K562 (cell line): ENCODE measurements around the gene CSRNP3. TPM values are rescaled to one million over a fixed set of nuclear protein-coding genes. Genes with fewer than 3 reads are reported as not detected.

Experiments used
- ATAC-seq: fragments of 200-7000 bp; cut with Tn5 transposase; 3 replicates; pipeline ENCODE4 v1.9.1; 2020; ENCODE audit warnings: moderate library complexity
- BruUV-seq: library from RNA; stranded (reverse); fragments of 400-500 nt; replicated peaks from 2 replicates; lab custom pipeline; 2021; lab: Mats Ljungman, UMichigan
- CTCF ChIA-PET: fragments of 300-600 bp; formaldehyde crosslinking; extraction: SDS; loops from one replicate; lab custom pipeline; 2021; ENCODE audit warnings: low intra/inter-chr PET ratio; lab: Yijun Ruan, JAX
- POLR2A ChIA-PET: fragments of 300-600, 350-650 bp; sonication (Branson Sonifier 250); formaldehyde crosslinking; extraction: SDS; loops from one replicate; lab custom pipeline; 2021; ENCODE audit warnings: antibody characterized with exemption, inconsistent platforms; lab: Yijun Ruan, JAX
- DNase-seq, 4 experiments: peaks; one replicate each; pipeline versions ENCODE4 v3.0.0 to v3.0.0-alpha.2; 2011 to 2018; ENCODE audit warnings: low spot score in 3 of 4, mixed read lengths in 3 of 4; ENCODE audit errors: extremely low read depth in 1 of 4
- FAIRE-seq: peaks from 2 replicates; lab custom pipeline; 2011; peaks lifted over from hg19 to GRCh38; lab: Jason Lieb, UNC
- H2AFZ ChIP-seq: 2 replicates; pipeline ENCODE4 v1.6.0; 2011; ENCODE audit warnings: low read depth, low read length, control low read depth, inconsistent platforms
- H3K27ac ChIP-seq: fragments of 200-600 bp; 3 replicates; pipeline ENCODE4 v1.8.0; 2011; ENCODE audit warnings: low read depth, mild to moderate bottlenecking, control low read depth, inconsistent platforms, low read length, moderate library complexity, mixed read lengths; ENCODE audit errors: extremely low read depth
- H3K27me3 ChIP-seq, 2 experiments: fragments of 300-600 bp in 1 of 2; 2 replicates in 1 of 2; 3 replicates in 1 of 2; pipeline versions ENCODE4 v1.6.0 to v1.8.0; 2011; ENCODE audit warnings: inconsistent platforms in 2 of 2, low read length in 2 of 2, mild to moderate bottlenecking in 1 of 2, mixed read lengths in 1 of 2, moderate library complexity in 1 of 2; ENCODE audit not compliant: control insufficient read depth in 2 of 2, insufficient read depth in 2 of 2
- H3K36me3 ChIP-seq: fragments of 300-600 bp; 3 replicates; pipeline ENCODE4 v1.8.0; 2011; ENCODE audit warnings: mild to moderate bottlenecking, low read length, inconsistent platforms; ENCODE audit not compliant: control insufficient read depth, insufficient read depth
- H3K4me1 ChIP-seq, 2 experiments: fragments of 200-600 bp in 1 of 2; replicated peaks in 1 of 2; 2 replicates in 1 of 2; 3 replicates in 1 of 2; pipeline versions ENCODE4 v1.5.1 to v1.8.0; 2011; ENCODE audit warnings: inconsistent platforms in 2 of 2, low read length in 2 of 2, mild to moderate bottlenecking in 1 of 2, mixed read lengths in 1 of 2, moderate library complexity in 1 of 2; ENCODE audit not compliant: control insufficient read depth in 2 of 2, insufficient read depth in 2 of 2
- H3K4me2 ChIP-seq: 2 replicates; pipeline ENCODE4 v1.6.1; 2011; ENCODE audit warnings: low read length, control low read depth, inconsistent platforms, mixed read lengths; ENCODE audit not compliant: insufficient read depth
- H3K4me3 ChIP-seq: fragments of 200-600 bp; sonication (generic), shearing (Covaris generic); 2 replicates; pipeline ENCODE4 v1.5.1; 2016; ENCODE audit warnings: control low read depth, inconsistent platforms
- H3K79me2 ChIP-seq: fragments of 200-600 bp; 3 replicates; pipeline ENCODE4 v1.8.0; 2011; ENCODE audit warnings: low read length, inconsistent platforms; ENCODE audit not compliant: control insufficient read depth, insufficient read depth
- H3K9ac ChIP-seq, 2 experiments: 2 replicates each; pipeline versions ENCODE4 v1.6.0 to v1.6.1; 2011; ENCODE audit warnings: low read depth in 2 of 2, low read length in 2 of 2, control low read depth in 1 of 2, inconsistent platforms in 1 of 2, mild to moderate bottlenecking in 1 of 2, mixed read lengths in 1 of 2; ENCODE audit not compliant: insufficient read depth in 1 of 2
- H3K9me1 ChIP-seq: one replicate; pipeline ENCODE4 v1.6.0; 2011; ENCODE audit warnings: inconsistent platforms, mild to moderate bottlenecking, low read length, moderate library complexity; ENCODE audit not compliant: control insufficient read depth, insufficient read depth
- H3K9me3 ChIP-seq: replicated peaks from 2 replicates; pipeline ENCODE4 v1.5.1; 2011; ENCODE audit warnings: low read depth, low read length, inconsistent platforms; ENCODE audit not compliant: control insufficient read depth, insufficient read depth
- H4K20me1 ChIP-seq: replicated peaks from 2 replicates; pipeline ENCODE4 v1.6.1; 2011; ENCODE audit warnings: low read length, inconsistent platforms, mixed read lengths; ENCODE audit not compliant: control insufficient read depth, insufficient read depth
- BDP1 ChIP-seq: IDR thresholded peaks from 3 replicates; pipeline ENCODE4 v1.6.1; 2011; ENCODE audit not compliant: insufficient read length, insufficient read depth
- ELF2 ChIP-seq: fragments of 250-450 bp; sonication (Bioruptor Pico); IDR thresholded peaks from 2 replicates; pipeline ENCODE4 v1.5.0; 2021; ENCODE audit warnings: mild to moderate bottlenecking
- SREBF2 ChIP-seq: sonication (generic); formaldehyde crosslinking; IDR thresholded peaks from 2 replicates; pipeline ENCODE4 v1.4.0; 2020; ENCODE audit warnings: mild to moderate bottlenecking, missing genetic modification reagents
- ZNF561 ChIP-seq: fragments of 450-650 bp; formaldehyde crosslinking; conservative IDR thresholded peaks from 2 replicates; pipeline ENCODE4 v1.4.0; 2020; ENCODE audit warnings: mild to moderate bottlenecking, moderate library complexity
- WGBS: fragments of 100-300 bp; shearing (Covaris generic); methylation state at CpG from one replicate; pipeline ENCODE4 v1.1.6; 2016; ENCODE audit warnings: low coverage, mixed read lengths; ENCODE audit not compliant: insufficient coverage; ENCODE audit errors: missing lambda C conversion rate; 5-methylcytosine and 5-hydroxymethylcytosine counted together
- in situ Hi-C: fragments of 300-500 bp; cut with MboI; formaldehyde crosslinking; loops from 4 replicates; pipeline ENCODE4 v1.15.0; 2018; ENCODE audit warnings: inconsistent platforms, mixed read lengths
- intact Hi-C: fragments of 100-400 bp; cut with micrococcal nuclease; formaldehyde crosslinking; loops from 2 replicates; pipeline ENCODE4 v1.14.2; 2022
- polyA plus RNA-seq, 8 experiments: library from polyadenylated mRNA; depleted of rRNA in 4 of 8; stranded (reverse) in 5 of 8; unstranded in 3 of 8; fragments of >200 nt; fragmentation: Nextera tagmentation in 2 of 8; fragmentation: Illumina TruSeq in 1 of 8; extraction: Ambion mirVana in 2 of 8; extraction: Trizol in 1 of 8; gene quantifications; 2 replicates each; pipeline versions ENCODE4 v1.2.1 to v1.2.3, GENCODE V29; 2011 to 2014; ENCODE audit warnings: inconsistent platforms in 1 of 8, missing spikeins in 1 of 8
- total RNA-seq, 7 experiments: library from RNA; depleted of rRNA in 6 of 7; stranded (reverse); fragments of >200 nt in 6 of 7; fragmentation: Illumina TruSeq in 2 of 7; extraction: Trizol in 2 of 7; gene quantifications; 2 replicates each; pipeline versions ENCODE4 v1.2.1 to v1.2.3, GENCODE V29; 2011 to 2021; ENCODE audit warnings: low replicate concordance in 1 of 7
- TF ChIP-seq, protein P1 (sequence below): fragments of 450-650 bp; IDR thresholded peaks from 2 replicates; pipeline ENCODE4 v1.6.1; 2016; ENCODE audit warnings: mild to moderate bottlenecking, moderate library complexity

Gene CSRNP3
- total and polyA plus RNA-seq, 9 of the 15 experiments (the other 6 are each of a cell fraction or from before 2014, with no cell fraction given) = not detected

GRCh38 chr2:165427686-165428085, 41.8 kb upstream of the CSRNP3 start:
- WGBS = 5% methylated on average over 4 of the region's 4 CpGs
- intact Hi-C loops = no loop called here
- CTCF ChIA-PET = no interaction called here

More at GRCh38 chr2:165427686-165428085, 41.8 kb upstream of the CSRNP3 start:
- Histone ChIP-seq H3K9ac (no peak overlapping the region), H3K9me3 (peaks cover 3% of the 10 kb centered on the region; the same call in 1 of the 2 replicates), H3K9me1 (no peaks in the 10 kb centered on the region), H3K36me3 (no peaks in the 10 kb centered on the region), H4K20me1 (no peaks in the 10 kb centered on the region), H3K27ac (no peak overlapping the region), H3K79me2 (no peaks in the 10 kb centered on the region), H3K4me1 (no peaks in the 10 kb centered on the region; a peak in 1 of 5 replicates), H3K27me3 (no peaks in the 10 kb centered on the region), H2AFZ (no peak overlapping the region), H3K4me2 (no peak overlapping the region), H3K4me3 (no peak overlapping the region)
- TF ChIP-seq, protein P1, sequence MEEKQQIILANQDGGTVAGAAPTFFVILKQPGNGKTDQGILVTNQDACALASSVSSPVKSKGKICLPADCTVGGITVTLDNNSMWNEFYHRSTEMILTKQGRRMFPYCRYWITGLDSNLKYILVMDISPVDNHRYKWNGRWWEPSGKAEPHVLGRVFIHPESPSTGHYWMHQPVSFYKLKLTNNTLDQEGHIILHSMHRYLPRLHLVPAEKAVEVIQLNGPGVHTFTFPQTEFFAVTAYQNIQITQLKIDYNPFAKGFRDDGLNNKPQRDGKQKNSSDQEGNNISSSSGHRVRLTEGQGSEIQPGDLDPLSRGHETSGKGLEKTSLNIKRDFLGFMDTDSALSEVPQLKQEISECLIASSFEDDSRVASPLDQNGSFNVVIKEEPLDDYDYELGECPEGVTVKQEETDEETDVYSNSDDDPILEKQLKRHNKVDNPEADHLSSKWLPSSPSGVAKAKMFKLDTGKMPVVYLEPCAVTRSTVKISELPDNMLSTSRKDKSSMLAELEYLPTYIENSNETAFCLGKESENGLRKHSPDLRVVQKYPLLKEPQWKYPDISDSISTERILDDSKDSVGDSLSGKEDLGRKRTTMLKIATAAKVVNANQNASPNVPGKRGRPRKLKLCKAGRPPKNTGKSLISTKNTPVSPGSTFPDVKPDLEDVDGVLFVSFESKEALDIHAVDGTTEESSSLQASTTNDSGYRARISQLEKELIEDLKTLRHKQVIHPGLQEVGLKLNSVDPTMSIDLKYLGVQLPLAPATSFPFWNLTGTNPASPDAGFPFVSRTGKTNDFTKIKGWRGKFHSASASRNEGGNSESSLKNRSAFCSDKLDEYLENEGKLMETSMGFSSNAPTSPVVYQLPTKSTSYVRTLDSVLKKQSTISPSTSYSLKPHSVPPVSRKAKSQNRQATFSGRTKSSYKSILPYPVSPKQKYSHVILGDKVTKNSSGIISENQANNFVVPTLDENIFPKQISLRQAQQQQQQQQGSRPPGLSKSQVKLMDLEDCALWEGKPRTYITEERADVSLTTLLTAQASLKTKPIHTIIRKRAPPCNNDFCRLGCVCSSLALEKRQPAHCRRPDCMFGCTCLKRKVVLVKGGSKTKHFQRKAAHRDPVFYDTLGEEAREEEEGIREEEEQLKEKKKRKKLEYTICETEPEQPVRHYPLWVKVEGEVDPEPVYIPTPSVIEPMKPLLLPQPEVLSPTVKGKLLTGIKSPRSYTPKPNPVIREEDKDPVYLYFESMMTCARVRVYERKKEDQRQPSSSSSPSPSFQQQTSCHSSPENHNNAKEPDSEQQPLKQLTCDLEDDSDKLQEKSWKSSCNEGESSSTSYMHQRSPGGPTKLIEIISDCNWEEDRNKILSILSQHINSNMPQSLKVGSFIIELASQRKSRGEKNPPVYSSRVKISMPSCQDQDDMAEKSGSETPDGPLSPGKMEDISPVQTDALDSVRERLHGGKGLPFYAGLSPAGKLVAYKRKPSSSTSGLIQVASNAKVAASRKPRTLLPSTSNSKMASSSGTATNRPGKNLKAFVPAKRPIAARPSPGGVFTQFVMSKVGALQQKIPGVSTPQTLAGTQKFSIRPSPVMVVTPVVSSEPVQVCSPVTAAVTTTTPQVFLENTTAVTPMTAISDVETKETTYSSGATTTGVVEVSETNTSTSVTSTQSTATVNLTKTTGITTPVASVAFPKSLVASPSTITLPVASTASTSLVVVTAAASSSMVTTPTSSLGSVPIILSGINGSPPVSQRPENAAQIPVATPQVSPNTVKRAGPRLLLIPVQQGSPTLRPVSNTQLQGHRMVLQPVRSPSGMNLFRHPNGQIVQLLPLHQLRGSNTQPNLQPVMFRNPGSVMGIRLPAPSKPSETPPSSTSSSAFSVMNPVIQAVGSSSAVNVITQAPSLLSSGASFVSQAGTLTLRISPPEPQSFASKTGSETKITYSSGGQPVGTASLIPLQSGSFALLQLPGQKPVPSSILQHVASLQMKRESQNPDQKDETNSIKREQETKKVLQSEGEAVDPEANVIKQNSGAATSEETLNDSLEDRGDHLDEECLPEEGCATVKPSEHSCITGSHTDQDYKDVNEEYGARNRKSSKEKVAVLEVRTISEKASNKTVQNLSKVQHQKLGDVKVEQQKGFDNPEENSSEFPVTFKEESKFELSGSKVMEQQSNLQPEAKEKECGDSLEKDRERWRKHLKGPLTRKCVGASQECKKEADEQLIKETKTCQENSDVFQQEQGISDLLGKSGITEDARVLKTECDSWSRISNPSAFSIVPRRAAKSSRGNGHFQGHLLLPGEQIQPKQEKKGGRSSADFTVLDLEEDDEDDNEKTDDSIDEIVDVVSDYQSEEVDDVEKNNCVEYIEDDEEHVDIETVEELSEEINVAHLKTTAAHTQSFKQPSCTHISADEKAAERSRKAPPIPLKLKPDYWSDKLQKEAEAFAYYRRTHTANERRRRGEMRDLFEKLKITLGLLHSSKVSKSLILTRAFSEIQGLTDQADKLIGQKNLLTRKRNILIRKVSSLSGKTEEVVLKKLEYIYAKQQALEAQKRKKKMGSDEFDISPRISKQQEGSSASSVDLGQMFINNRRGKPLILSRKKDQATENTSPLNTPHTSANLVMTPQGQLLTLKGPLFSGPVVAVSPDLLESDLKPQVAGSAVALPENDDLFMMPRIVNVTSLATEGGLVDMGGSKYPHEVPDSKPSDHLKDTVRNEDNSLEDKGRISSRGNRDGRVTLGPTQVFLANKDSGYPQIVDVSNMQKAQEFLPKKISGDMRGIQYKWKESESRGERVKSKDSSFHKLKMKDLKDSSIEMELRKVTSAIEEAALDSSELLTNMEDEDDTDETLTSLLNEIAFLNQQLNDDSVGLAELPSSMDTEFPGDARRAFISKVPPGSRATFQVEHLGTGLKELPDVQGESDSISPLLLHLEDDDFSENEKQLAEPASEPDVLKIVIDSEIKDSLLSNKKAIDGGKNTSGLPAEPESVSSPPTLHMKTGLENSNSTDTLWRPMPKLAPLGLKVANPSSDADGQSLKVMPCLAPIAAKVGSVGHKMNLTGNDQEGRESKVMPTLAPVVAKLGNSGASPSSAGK = no peak
- TF ChIP-seq SREBF2 (CRISPR knock-in tag) (no peak), ZNF561 (CRISPR knock-in tag) (no peak), BDP1 (no peak), ELF2 (CRISPR knock-in tag) (no peak)
- no peak for DNase-seq
- BruUV-seq = no TSS peak
- in situ Hi-C loops = no loop called here
- POLR2A ChIA-PET = no interaction called here
- FAIRE-seq = no peak
- no peak for ATAC-seq
